GM12878 (cell line): ENCODE data around the gene ZNF101. TPM values are rescaled to one million over a fixed set of nuclear protein-coding genes. Genes with fewer than 3 reads are reported as not detected.
A peak's percentile ranks its signal among the peaks of the same experiment; 100 is the strongest.

ENCODE experiments used
- ASH2L ChIP-seq: fragments of 300-600, 200-600 bp; sonication (generic); IDR thresholded peaks from 2 replicates; pipeline ENCODE4 v1.6.1; 2017; ENCODE audit warnings: low read depth, mild to moderate bottlenecking, borderline replicate concordance
- CEBPB ChIP-seq, 2 experiments: fragments of 150-350 bp in 1 of 2; IDR thresholded peaks; 2 replicates each; pipeline ENCODE4 v1.6.1; 2012 to 2014; ENCODE audit warnings: low read depth in 2 of 2, low read length in 2 of 2, borderline replicate concordance in 1 of 2, inconsistent platforms in 1 of 2
- CREM ChIP-seq: IDR thresholded peaks from 2 replicates; pipeline ENCODE4 v1.6.1; 2014; ENCODE audit warnings: antibody characterized with exemption, low read depth
- CTCF ChIP-seq, 3 experiments: IDR thresholded peaks in 2 of 3; conservative IDR thresholded peaks in 1 of 3; 2 replicates each; pipeline ENCODE4 v1.5.1; 2011; ENCODE audit warnings: low read depth in 3 of 3, low read length in 3 of 3, mild to moderate bottlenecking in 3 of 3, control low read depth in 2 of 3, moderate library complexity in 2 of 3, inconsistent platforms in 1 of 3, mixed read lengths in 1 of 3; ENCODE audit not compliant: control insufficient read depth in 2 of 3, insufficient read depth in 1 of 3; ENCODE audit errors: extremely low read depth in 1 of 3
- ESRRA ChIP-seq: IDR thresholded peaks from 2 replicates; pipeline ENCODE4 v1.6.1; 2012; ENCODE audit warnings: mild to moderate bottlenecking, low read length, improper control_type of control experiment
- EZH2 ChIP-seq: IDR thresholded peaks from 2 replicates; pipeline ENCODE4 v1.6.1; 2012; ENCODE audit warnings: low read depth, mild to moderate bottlenecking, control low read depth, inconsistent platforms, low read length, borderline replicate concordance; ENCODE audit not compliant: control insufficient read depth
- FOXK2 ChIP-seq: fragments of 450-650 bp; IDR thresholded peaks from 2 replicates; pipeline ENCODE4 v1.6.1; 2017; ENCODE audit warnings: mild to moderate bottlenecking, moderate library complexity
- GATAD2B ChIP-seq: fragments of 450-650 bp; conservative IDR thresholded peaks from 2 replicates; pipeline ENCODE4 v1.6.1; 2017; ENCODE audit warnings: low read depth, mild to moderate bottlenecking, moderate library complexity
- KDM1A ChIP-seq: fragments of 200-600 bp; sonication (generic); IDR thresholded peaks from 2 replicates; pipeline ENCODE4 v1.6.1; 2016; ENCODE audit warnings: borderline replicate concordance
- MEF2B ChIP-seq: fragments of 450-650 bp; IDR thresholded peaks from 2 replicates; pipeline ENCODE4 v1.6.1; 2018; ENCODE audit warnings: mild to moderate bottlenecking, moderate library complexity; ENCODE audit not compliant: partially characterized antibody, poor library complexity, severe bottlenecking
- MTA3 ChIP-seq: IDR thresholded peaks from 2 replicates; pipeline ENCODE4 v1.6.1; 2012; ENCODE audit warnings: low read length, inconsistent platforms, borderline replicate concordance
- NFXL1 ChIP-seq: fragments of 450-650 bp; IDR thresholded peaks from 2 replicates; pipeline ENCODE4 v1.6.1; 2017; ENCODE audit warnings: antibody characterized with exemption, mild to moderate bottlenecking, borderline replicate concordance
- NFYB ChIP-seq: IDR thresholded peaks from 2 replicates; pipeline ENCODE4 v1.6.1; 2011; ENCODE audit warnings: low read depth, mild to moderate bottlenecking, low read length, improper control_type of control experiment, moderate library complexity; ENCODE audit not compliant: insufficient read depth
- PAX5 ChIP-seq: IDR thresholded peaks from 2 replicates; pipeline ENCODE4 v1.6.1; 2011; ENCODE audit warnings: low read depth, low read length, borderline replicate concordance
- SIX5 ChIP-seq: IDR thresholded peaks from 2 replicates; pipeline ENCODE4 v1.6.1; 2011; ENCODE audit warnings: mild to moderate bottlenecking, low read depth, low read length, moderate library complexity; ENCODE audit not compliant: severe bottlenecking
- SMARCA5 ChIP-seq: fragments of 450-650 bp; IDR thresholded peaks from 2 replicates; pipeline ENCODE4 v1.6.1; 2017; ENCODE audit warnings: mild to moderate bottlenecking
- SUZ12 ChIP-seq: fragments of 200-600 bp; sonication (generic); IDR thresholded peaks from one replicate; pipeline ENCODE4 v1.6.1; 2018; ENCODE audit warnings: antibody characterized with exemption, mild to moderate bottlenecking; ENCODE audit not compliant: unreplicated experiment
- WRNIP1 ChIP-seq: IDR thresholded peaks from 2 replicates; pipeline ENCODE4 v1.6.1; 2011; ENCODE audit warnings: low read depth, low read length, improper control_type of control experiment, borderline replicate concordance
- ZBED1 ChIP-seq: IDR thresholded peaks from 2 replicates; pipeline ENCODE4 v1.6.1; 2016; ENCODE audit warnings: borderline replicate concordance
- ZNF622 ChIP-seq: fragments of 450-650 bp; IDR thresholded peaks from 2 replicates; pipeline ENCODE4 v1.6.1; 2017; ENCODE audit warnings: mild to moderate bottlenecking, inconsistent platforms
- polyA plus RNA-seq, 11 experiments: library from polyadenylated mRNA; depleted of rRNA in 4 of 11; unstranded in 6 of 11; stranded (reverse) in 5 of 11; fragments of >200 nt; fragmentation: Nextera tagmentation in 4 of 11; fragmentation: Illumina TruSeq in 1 of 11; extraction: Ambion mirVana in 4 of 11; extraction: Trizol in 1 of 11; gene quantifications; 1 replicate in 1 of 11; 2 replicates in 10 of 11; pipeline versions ENCODE4 v1.2.1 to v1.2.3, GENCODE V29; 2011 to 2016; ENCODE audit warnings: inconsistent platforms in 2 of 11, missing spikeins in 2 of 11, low read depth in 1 of 11
- total RNA-seq, 4 experiments: library from RNA; depleted of rRNA in 3 of 4; stranded (reverse); fragments of >200 nt in 3 of 4; fragmentation: Illumina TruSeq in 1 of 4; extraction: Trizol in 1 of 4; gene quantifications; 2 replicates each; pipeline versions ENCODE4 v1.2.1 to v1.2.3, GENCODE V29; 2013 to 2021
- TF ChIP-seq, protein P1 (sequence below): IDR thresholded peaks from 2 replicates; pipeline ENCODE4 v1.6.1; 2011; ENCODE audit warnings: mild to moderate bottlenecking, low read depth, low read length, moderate library complexity; ENCODE audit not compliant: insufficient replicate concordance
- TF ChIP-seq, protein P2 (sequence below): IDR thresholded peaks from 2 replicates; pipeline ENCODE4 v1.6.1; 2012; ENCODE audit warnings: improper control_type of control experiment, low read depth, low read length; ENCODE audit not compliant: insufficient replicate concordance

Gene ZNF101
- total and polyA plus RNA-seq, 10 of the 15 experiments (the other 5 are each of a cell fraction or from before 2014, with no cell fraction given), result 15.2 to 40.5 (median 19.8) TPM

DNA sequence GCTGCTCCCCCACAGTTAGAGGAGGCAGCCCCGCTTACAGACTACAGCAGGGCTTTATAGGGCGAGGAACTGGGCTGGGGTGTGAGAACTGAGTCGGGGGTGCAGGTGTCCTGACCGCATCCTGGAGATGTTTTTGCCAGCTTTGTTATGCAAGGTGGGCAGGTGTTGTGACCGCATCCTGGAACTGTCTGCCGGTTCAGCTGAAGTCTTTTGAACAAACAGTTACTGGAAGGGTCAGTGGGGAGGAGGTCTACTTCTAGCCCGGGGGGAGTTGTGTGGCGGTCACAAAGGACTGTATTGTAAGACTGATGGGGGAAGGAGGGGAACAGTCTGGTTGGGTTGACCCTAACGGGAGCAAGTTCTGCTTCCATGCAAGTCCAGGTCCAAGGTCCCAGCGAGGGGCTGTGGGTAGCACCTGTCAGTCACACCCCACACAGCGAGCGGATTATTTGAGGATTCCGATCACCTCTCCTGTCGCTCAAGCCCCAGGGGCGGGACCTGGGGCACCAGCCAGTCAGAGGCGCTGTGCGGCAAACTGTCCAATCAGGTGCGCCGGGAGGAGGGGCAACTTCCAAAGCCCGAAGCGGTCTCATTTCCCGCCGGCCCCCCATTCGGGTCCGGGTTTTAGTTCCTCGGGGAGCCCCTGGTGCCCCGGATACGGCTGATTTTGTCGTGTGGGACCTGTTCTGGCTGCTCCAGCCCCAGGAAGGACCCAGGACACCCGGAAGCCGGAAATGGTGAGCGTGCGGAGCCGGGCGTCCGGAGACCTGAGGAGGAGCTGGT is at the start of gene ZNF101 (continued):
- TF ChIP-seq, protein P1, sequence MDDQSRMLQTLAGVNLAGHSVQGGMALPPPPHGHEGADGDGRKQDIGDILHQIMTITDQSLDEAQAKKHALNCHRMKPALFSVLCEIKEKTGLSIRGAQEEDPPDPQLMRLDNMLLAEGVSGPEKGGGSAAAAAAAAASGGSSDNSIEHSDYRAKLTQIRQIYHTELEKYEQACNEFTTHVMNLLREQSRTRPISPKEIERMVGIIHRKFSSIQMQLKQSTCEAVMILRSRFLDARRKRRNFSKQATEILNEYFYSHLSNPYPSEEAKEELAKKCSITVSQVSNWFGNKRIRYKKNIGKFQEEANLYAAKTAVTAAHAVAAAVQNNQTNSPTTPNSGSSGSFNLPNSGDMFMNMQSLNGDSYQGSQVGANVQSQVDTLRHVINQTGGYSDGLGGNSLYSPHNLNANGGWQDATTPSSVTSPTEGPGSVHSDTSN, result peak; percentile 97
- TF ChIP-seq EZH2 (no peak), CTCF (IDR thresholded peaks at IDR 0.05 in 2 of 3, conservative IDR thresholded peaks at IDR 0.05 in 1 of 3; ENCODE audit: control insufficient read depth in 2 of 3, extremely low read depth in 1 of 3, insufficient read depth in 1 of 3, low read depth in 3 of 3, low read length in 3 of 3) (no peak), ZBED1 (no peak; the same call in 1 of the 2 replicates), SUZ12 (no peak), MTA3 (no peak), FOXK2 (peak; percentile 91), MEF2B (peak; percentile 67), WRNIP1 (no peak), KDM1A (no peak), NFYB (peak; percentile 100), CREM (0 out of 2 replicates have a peak, but pooled peaks have one; percentile 11), ESRRA (no peak), SMARCA5 (no peak), PAX5 (peak; percentile 53; the same call in 1 of the 2 replicates), ASH2L (no peak), ZNF622 (no peak), CEBPB (IDR thresholded peaks at IDR 0.05; ENCODE audit: borderline replicate concordance in 1 of 2, low read depth in 2 of 2, low read length in 2 of 2) (no peak), GATAD2B (peak; percentile 6; the same call in 1 of the 2 replicates), NFXL1 (no peak), SIX5 (peak; percentile 26)
- TF ChIP-seq, protein P2, sequence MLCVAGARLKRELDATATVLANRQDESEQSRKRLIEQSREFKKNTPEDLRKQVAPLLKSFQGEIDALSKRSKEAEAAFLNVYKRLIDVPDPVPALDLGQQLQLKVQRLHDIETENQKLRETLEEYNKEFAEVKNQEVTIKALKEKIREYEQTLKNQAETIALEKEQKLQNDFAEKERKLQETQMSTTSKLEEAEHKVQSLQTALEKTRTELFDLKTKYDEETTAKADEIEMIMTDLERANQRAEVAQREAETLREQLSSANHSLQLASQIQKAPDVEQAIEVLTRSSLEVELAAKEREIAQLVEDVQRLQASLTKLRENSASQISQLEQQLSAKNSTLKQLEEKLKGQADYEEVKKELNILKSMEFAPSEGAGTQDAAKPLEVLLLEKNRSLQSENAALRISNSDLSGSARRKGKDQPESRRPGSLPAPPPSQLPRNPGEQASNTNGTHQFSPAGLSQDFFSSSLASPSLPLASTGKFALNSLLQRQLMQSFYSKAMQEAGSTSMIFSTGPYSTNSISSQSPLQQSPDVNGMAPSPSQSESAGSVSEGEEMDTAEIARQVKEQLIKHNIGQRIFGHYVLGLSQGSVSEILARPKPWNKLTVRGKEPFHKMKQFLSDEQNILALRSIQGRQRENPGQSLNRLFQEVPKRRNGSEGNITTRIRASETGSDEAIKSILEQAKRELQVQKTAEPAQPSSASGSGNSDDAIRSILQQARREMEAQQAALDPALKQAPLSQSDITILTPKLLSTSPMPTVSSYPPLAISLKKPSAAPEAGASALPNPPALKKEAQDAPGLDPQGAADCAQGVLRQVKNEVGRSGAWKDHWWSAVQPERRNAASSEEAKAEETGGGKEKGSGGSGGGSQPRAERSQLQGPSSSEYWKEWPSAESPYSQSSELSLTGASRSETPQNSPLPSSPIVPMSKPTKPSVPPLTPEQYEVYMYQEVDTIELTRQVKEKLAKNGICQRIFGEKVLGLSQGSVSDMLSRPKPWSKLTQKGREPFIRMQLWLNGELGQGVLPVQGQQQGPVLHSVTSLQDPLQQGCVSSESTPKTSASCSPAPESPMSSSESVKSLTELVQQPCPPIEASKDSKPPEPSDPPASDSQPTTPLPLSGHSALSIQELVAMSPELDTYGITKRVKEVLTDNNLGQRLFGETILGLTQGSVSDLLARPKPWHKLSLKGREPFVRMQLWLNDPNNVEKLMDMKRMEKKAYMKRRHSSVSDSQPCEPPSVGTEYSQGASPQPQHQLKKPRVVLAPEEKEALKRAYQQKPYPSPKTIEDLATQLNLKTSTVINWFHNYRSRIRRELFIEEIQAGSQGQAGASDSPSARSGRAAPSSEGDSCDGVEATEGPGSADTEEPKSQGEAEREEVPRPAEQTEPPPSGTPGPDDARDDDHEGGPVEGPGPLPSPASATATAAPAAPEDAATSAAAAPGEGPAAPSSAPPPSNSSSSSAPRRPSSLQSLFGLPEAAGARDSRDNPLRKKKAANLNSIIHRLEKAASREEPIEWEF, result no peak
